BLaER1 (cell line): ENCODE data around the gene PIGU.
"Not testable (repeated sequence)": the region's sequence is repeated elsewhere in the genome, so short reads cannot be mapped to it uniquely, and the experiment has no call there.

Source experiments
- H3K27ac ChIP-seq: shearing (Covaris generic); formaldehyde crosslinking; 2 replicates; pipeline ENCODE4 v1.8.1; 2022
- H3K27me3 ChIP-seq: shearing (Covaris generic); formaldehyde crosslinking; 2 replicates; pipeline ENCODE4 v1.8.1; 2022
- H3K36me3 ChIP-seq: shearing (Covaris generic); formaldehyde crosslinking; 2 replicates; pipeline ENCODE4 v1.8.1; 2022
- H3K4me1 ChIP-seq: shearing (Covaris generic); formaldehyde crosslinking; 2 replicates; pipeline ENCODE4 v1.8.1; 2022
- H3K4me2 ChIP-seq: shearing (Covaris generic); formaldehyde crosslinking; 2 replicates; pipeline ENCODE4 v1.8.1; 2022
- H3K4me3 ChIP-seq: shearing (Covaris generic); formaldehyde crosslinking; 2 replicates; pipeline ENCODE4 v1.8.1; 2022
- H3K9ac ChIP-seq: shearing (Covaris generic); formaldehyde crosslinking; 2 replicates; pipeline ENCODE4 v1.8.1; 2022
- H3K9me3 ChIP-seq: shearing (Covaris generic); formaldehyde crosslinking; 2 replicates; pipeline ENCODE4 v1.8.1; 2022
- H4K20me1 ChIP-seq: shearing (Covaris generic); formaldehyde crosslinking; 2 replicates; pipeline ENCODE4 v1.8.1; 2022
- Cebpa-rat ChIP-seq: shearing (Covaris generic); IDR thresholded peaks from 2 replicates; pipeline ENCODE4 v1.8.1; 2022

The PIGU gene

GRCh38 chr20:34626992-34627391, 49.9 kb downstream of the PIGU start:
- no peak overlapping the region for H3K27ac ChIP-seq
- H3K4me3 ChIP-seq, result no peak overlapping the region

GRCh38 chr20:34624629-34625028, 52.3 kb downstream of the PIGU start:
- no peak for TF ChIP-seq Cebpa-rat
- no peak overlapping the region for H3K27ac ChIP-seq
- H3K27me3 ChIP-seq, result no peaks in the 10 kb centered on the region
- no peak overlapping the region for H3K4me2 ChIP-seq
- H3K9me3 ChIP-seq, result no peaks in the 10 kb centered on the region
- peaks cover 68% of the 10 kb centered on the region for H3K36me3 ChIP-seq
- no peaks in the 10 kb centered on the region for H4K20me1 ChIP-seq
- peaks cover 10% of the 10 kb centered on the region for H3K4me1 ChIP-seq
- H3K9ac ChIP-seq, result no peak overlapping the region
- H3K4me3 ChIP-seq, result no peak overlapping the region

More at GRCh38 chr20:34626992-34627391, 49.9 kb downstream of the PIGU start:
- no peaks in the 10 kb centered on the region for H3K27me3 ChIP-seq
- no peaks in the 10 kb centered on the region for H3K9me3 ChIP-seq
- no peaks in the 10 kb centered on the region for H4K20me1 ChIP-seq
- no peak overlapping the region for H3K9ac ChIP-seq
- H3K4me1 ChIP-seq, result peaks cover 10% of the 10 kb centered on the region
- no peak for TF ChIP-seq Cebpa-rat
- peaks cover 61% of the 10 kb centered on the region for H3K36me3 ChIP-seq
- H3K4me2 ChIP-seq, result no peak overlapping the region

GRCh38 chr20:34622821-34623451, 54.0 kb downstream of the PIGU start:
- Histone ChIP-seq H3K27ac (no peak overlapping the region), H4K20me1 (no peaks in the 10 kb centered on the region), H3K9me3 (peaks cover under 1% of the 10 kb centered on the region; the same call in 1 of the 2 replicates), H3K9ac (no peak overlapping the region), H3K36me3 (peaks cover 73% of the 10 kb centered on the region), H3K4me1 (peaks cover 10% of the 10 kb centered on the region), H3K4me3 (no peak overlapping the region), H3K27me3 (no peaks in the 10 kb centered on the region), H3K4me2 (peak overlapping the region; percentile 4; the same call in 1 of the 2 replicates)
- TF ChIP-seq Cebpa-rat, result no peak

- Histone ChIP-seq H4K20me1 (no peaks in the 10 kb centered on the region), H3K9me3 (peaks cover 13% of the 10 kb centered on the region), H3K4me3 (no peak overlapping the region), H3K4me1 (peaks cover 10% of the 10 kb centered on the region), H3K27me3 (no peaks in the 10 kb centered on the region), H3K36me3 (peaks cover 81% of the 10 kb centered on the region), H3K4me2 (no peak overlapping the region), H3K27ac (no peak overlapping the region), H3K9ac (no peak overlapping the region)
- TF ChIP-seq Cebpa-rat, result no peak
Observed at GRCh38 chr20:34621383-34622367, 55.2 kb downstream of the PIGU start.

- no peak for TF ChIP-seq Cebpa-rat
Observed at GRCh38 chr20:34621036-34621343, 55.9 kb downstream of the PIGU start.

GRCh38 chr20:34618676-34619075, 58.2 kb downstream of the PIGU start:
- no peak overlapping the region for H3K4me3 ChIP-seq
- H3K9ac ChIP-seq, result no peak overlapping the region
- peaks cover 13% of the 10 kb centered on the region for H3K9me3 ChIP-seq
- peaks cover 94% of the 10 kb centered on the region for H3K36me3 ChIP-seq
- peaks cover 10% of the 10 kb centered on the region for H3K4me1 ChIP-seq
- H3K27me3 ChIP-seq, result no peaks in the 10 kb centered on the region
- no peak for TF ChIP-seq Cebpa-rat
- H3K27ac ChIP-seq, result no peak overlapping the region
- H3K4me2 ChIP-seq, result no peak overlapping the region
- no peaks in the 10 kb centered on the region for H4K20me1 ChIP-seq

More at GRCh38 chr20:34621036-34621343, 55.9 kb downstream of the PIGU start:
- no peak overlapping the region for H3K9ac ChIP-seq
- peaks cover 13% of the 10 kb centered on the region for H3K9me3 ChIP-seq
- peaks cover 86% of the 10 kb centered on the region for H3K36me3 ChIP-seq
- H3K27ac ChIP-seq, result no peak overlapping the region
- no peak overlapping the region for H3K4me3 ChIP-seq
- H3K4me2 ChIP-seq, result no peak overlapping the region
- H4K20me1 ChIP-seq, result no peaks in the 10 kb centered on the region
- peaks cover 10% of the 10 kb centered on the region for H3K4me1 ChIP-seq
- no peaks in the 10 kb centered on the region for H3K27me3 ChIP-seq

GRCh38 chr20:34616913-34617312, 60.0 kb downstream of the PIGU start:
- not testable (repeated sequence) for H4K20me1 ChIP-seq, H3K27ac ChIP-seq, H3K27me3 ChIP-seq, H3K4me3 ChIP-seq, H3K9ac ChIP-seq, H3K4me2 ChIP-seq, H3K4me1 ChIP-seq
- H3K9me3 ChIP-seq, result peaks cover 17% of the 10 kb centered on the region
- H3K36me3 ChIP-seq, result peaks cover 91% of the 10 kb centered on the region

- no peak overlapping the region for H3K27ac ChIP-seq
- no peak overlapping the region for H3K4me2 ChIP-seq
- TF ChIP-seq Cebpa-rat, result no peak
- no peak overlapping the region for H3K9ac ChIP-seq
- H3K4me1 ChIP-seq, result peaks cover 3% of the 10 kb centered on the region
- peaks cover 22% of the 10 kb centered on the region for H3K9me3 ChIP-seq
- no peak overlapping the region for H3K4me3 ChIP-seq
- H3K27me3 ChIP-seq, result no peaks in the 10 kb centered on the region
- no peaks in the 10 kb centered on the region for H4K20me1 ChIP-seq
- H3K36me3 ChIP-seq, result peaks cover 83% of the 10 kb centered on the region
Observed at GRCh38 chr20:34615477-34615876, 61.4 kb downstream of the PIGU start.

GRCh38 chr20:34611976-34612375, 64.9 kb downstream of the PIGU start:
- not testable (repeated sequence) for H4K20me1 ChIP-seq, H3K9ac ChIP-seq, H3K4me2 ChIP-seq, H3K27ac ChIP-seq, H3K27me3 ChIP-seq, H3K4me3 ChIP-seq
- H3K36me3 ChIP-seq, result peaks cover 76% of the 10 kb centered on the region
- peaks cover 23% of the 10 kb centered on the region for H3K9me3 ChIP-seq
- peaks cover 19% of the 10 kb centered on the region for H3K4me1 ChIP-seq

GRCh38 chr20:34607066-34607465, 69.8 kb downstream of the PIGU start:
- H3K4me1 ChIP-seq, result peaks cover 32% of the 10 kb centered on the region
- H3K4me2 ChIP-seq, result no peak overlapping the region
- H3K36me3 ChIP-seq, result peaks cover 36% of the 10 kb centered on the region
- peaks cover 17% of the 10 kb centered on the region for H3K9me3 ChIP-seq
- H3K27ac ChIP-seq, result no peak overlapping the region
- no peak for TF ChIP-seq Cebpa-rat
- no peak overlapping the region for H3K4me3 ChIP-seq
- no peaks in the 10 kb centered on the region for H4K20me1 ChIP-seq
- no peak overlapping the region for H3K9ac ChIP-seq
- H3K27me3 ChIP-seq, result no peaks in the 10 kb centered on the region
